SU-DHL-6 (cell line): ENCODE data around the gene BTBD9.

Source experiments
- H2AFZ ChIP-seq: fragments of 200-600 bp; sonication (generic); 2 replicates; pipeline ENCODE4 v1.6.1; 2014; ENCODE audit warnings: low read depth, mild to moderate bottlenecking, moderate library complexity, mixed read lengths, antibody characterized with exemption, low read length; ENCODE audit not compliant: severe bottlenecking
- H3F3A ChIP-seq: fragments of 200-600 bp; shearing (Covaris generic); 2 replicates; pipeline ENCODE4 v1.6.0; 2016; ENCODE audit warnings: antibody characterized with exemption, mild to moderate bottlenecking; ENCODE audit not compliant: insufficient read depth
- H3K27ac ChIP-seq: fragments of 200-600 bp; sonication (generic); 2 replicates; pipeline ENCODE4 v1.5.1; 2016; ENCODE audit warnings: low read depth, mild to moderate bottlenecking, low read length, moderate library complexity, mixed read lengths
- H3K27me3 ChIP-seq: fragments of 200-600 bp; sonication (generic), shearing (Covaris generic); 2 replicates; pipeline ENCODE4 v1.6.0; 2014; ENCODE audit warnings: mild to moderate bottlenecking, low read length
- H3K36me3 ChIP-seq: fragments of 200-600 bp; sonication (generic); 2 replicates; pipeline ENCODE4 v1.6.1; 2014; ENCODE audit warnings: mild to moderate bottlenecking, low read length, mixed read lengths
- H3K4me2 ChIP-seq: fragments of 300-600, 200-600 bp; shearing (Covaris generic), sonication (generic); 2 replicates; pipeline ENCODE4 v1.6.0; 2014; ENCODE audit warnings: low read length, low read depth, mild to moderate bottlenecking; ENCODE audit not compliant: poor library complexity, severe bottlenecking
- H3K4me3 ChIP-seq: fragments of 200-600 bp; sonication (generic); 2 replicates; pipeline ENCODE4 v1.5.1; 2014; ENCODE audit warnings: antibody characterized with exemption, low read length, mild to moderate bottlenecking, mixed read lengths; ENCODE audit not compliant: insufficient read depth, poor library complexity, severe bottlenecking
- H3K79me2 ChIP-seq: fragments of 200-600 bp; sonication (generic); 2 replicates; pipeline ENCODE4 v1.6.1; 2014; ENCODE audit warnings: mild to moderate bottlenecking, low read length, moderate library complexity; ENCODE audit not compliant: insufficient read depth
- H3K9ac ChIP-seq: fragments of 200-600 bp; sonication (generic); 2 replicates; pipeline ENCODE4 v1.7.0; 2014; ENCODE audit warnings: mild to moderate bottlenecking, low read length
- H3K9me2 ChIP-seq: fragments of 200-600 bp; sonication (generic); replicated peaks from 2 replicates; pipeline ENCODE4 v1.6.1; 2014; ENCODE audit warnings: low read length; ENCODE audit not compliant: insufficient read depth
- H3K9me3 ChIP-seq: fragments of 200-600 bp; sonication (generic); 2 replicates; pipeline ENCODE4 v1.6.1; 2014; ENCODE audit warnings: low read length, mixed read lengths; ENCODE audit not compliant: insufficient read depth
- H4K20me1 ChIP-seq: fragments of 200-600 bp; sonication (generic); 2 replicates; pipeline ENCODE4 v1.6.1; 2014; ENCODE audit warnings: low read depth, mild to moderate bottlenecking, antibody characterized with exemption, low read length, moderate library complexity, mixed read lengths
- CTCF ChIP-seq: fragments of 200-600 bp; sonication (generic); IDR thresholded peaks from one replicate; pipeline ENCODE4 v1.5.1; 2017; ENCODE audit warnings: antibody characterized with exemption, mild to moderate bottlenecking, low read length, moderate library complexity; ENCODE audit not compliant: insufficient read depth, poor library complexity, severe bottlenecking
- EZH2phosphoT487 ChIP-seq: fragments of 200-600 bp; sonication (generic), shearing (Covaris generic); conservative IDR thresholded peaks from 2 replicates; pipeline ENCODE4 v1.6.1; 2018; ENCODE audit warnings: mild to moderate bottlenecking, antibody characterized with exemption, low read length, moderate library complexity, mixed read lengths

BTBD9 gene

GRCh38 chr6:38646166-38646878 is 6.6 kb upstream of the BTBD9 start:
- no peak overlapping the region for H3K27ac ChIP-seq
- no peaks in the 10 kb centered on the region for H3K79me2 ChIP-seq
- no peak overlapping the region for H2AFZ ChIP-seq
- TF ChIP-seq EZH2phosphoT487 (no peak), CTCF (no peak)
- no peak overlapping the region for H3K4me3 ChIP-seq
- H3K9me3 ChIP-seq, result no peaks in the 10 kb centered on the region
- H3K9ac ChIP-seq, result no peak overlapping the region
- no peaks in the 10 kb centered on the region for H3K9me2 ChIP-seq
- H3K27me3 ChIP-seq, result no peaks in the 10 kb centered on the region
- H3F3A ChIP-seq, result no peaks in the 10 kb centered on the region
- H3K36me3 ChIP-seq, result no peaks in the 10 kb centered on the region
- H3K4me2 ChIP-seq, result no peak overlapping the region
- H4K20me1 ChIP-seq, result peaks cover 6% of the 10 kb centered on the region; the same call in 1 of the 2 replicates

DNA sequence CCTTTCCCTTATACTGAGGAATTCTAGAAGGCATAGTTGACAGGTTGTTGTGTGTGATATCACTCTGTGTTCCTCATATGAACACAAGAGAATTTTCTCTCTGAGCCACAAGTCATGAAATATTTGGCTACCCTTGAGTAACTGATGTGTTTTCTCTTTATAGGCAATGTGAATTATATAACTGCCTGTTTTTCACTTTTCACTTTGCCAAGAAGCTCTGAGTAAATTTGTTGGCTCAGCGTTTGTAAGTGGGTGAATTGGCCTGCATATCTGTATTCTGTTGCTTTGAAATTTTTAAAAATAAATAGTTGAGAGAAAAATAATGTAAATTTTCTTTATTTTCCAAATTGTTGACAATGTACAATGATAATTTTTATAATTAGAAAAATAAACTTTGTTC is 5.2 kb upstream of the BTBD9 start:
- TF ChIP-seq CTCF (no peak), EZH2phosphoT487 (no peak)
- Histone ChIP-seq H3K27ac (no peak overlapping the region), H3K4me3 (no peak overlapping the region), H4K20me1 (peaks cover 6% of the 10 kb centered on the region; the same call in 1 of the 2 replicates), H3K9me2 (no peaks in the 10 kb centered on the region), H3K79me2 (no peaks in the 10 kb centered on the region), H3K36me3 (no peaks in the 10 kb centered on the region), H3F3A (no peaks in the 10 kb centered on the region), H3K27me3 (no peaks in the 10 kb centered on the region), H3K9ac (no peak overlapping the region), H3K4me2 (no peak overlapping the region), H2AFZ (no peak overlapping the region), H3K9me3 (no peaks in the 10 kb centered on the region)

GRCh38 chr6:38640216-38640909 is 634 bp upstream of the BTBD9 start:
- peak overlapping the region; percentile 40; the same call in 1 of the 2 replicates for H3K27ac ChIP-seq
- TF ChIP-seq CTCF (no peak), EZH2phosphoT487 (no peak)
- no peaks in the 10 kb centered on the region; the same call in 1 of the 2 replicates for H4K20me1 ChIP-seq

More at GRCh38 chr6:38640216-38640909, 634 bp upstream of the BTBD9 start:
- H3K4me3 ChIP-seq, result peak overlapping the region; percentile 75
- H2AFZ ChIP-seq, result peak overlapping the region; percentile 93
- no peaks in the 10 kb centered on the region for H3K36me3 ChIP-seq
- H3K4me2 ChIP-seq, result peak overlapping the region; percentile 66
- H3K9me2 ChIP-seq, result no peaks in the 10 kb centered on the region
- peak overlapping the region; percentile 68 for H3K9ac ChIP-seq
- H3K9me3 ChIP-seq, result no peaks in the 10 kb centered on the region
- peaks cover 14% of the 10 kb centered on the region for H3F3A ChIP-seq
- no peaks in the 10 kb centered on the region for H3K79me2 ChIP-seq
- no peaks in the 10 kb centered on the region for H3K27me3 ChIP-seq
